ENCODE results near the gene IQSEC1. TPM values are rescaled to one million over a fixed set of nuclear protein-coding genes. Genes with fewer than 3 reads are reported as not detected.
A peak's percentile ranks its signal among the peaks of the same experiment; 100 is the strongest.

Gene IQSEC1
- polyA plus RNA-seq, 3 donors: 17.7 to 61.7 (median 30.3) TPM

DNA sequence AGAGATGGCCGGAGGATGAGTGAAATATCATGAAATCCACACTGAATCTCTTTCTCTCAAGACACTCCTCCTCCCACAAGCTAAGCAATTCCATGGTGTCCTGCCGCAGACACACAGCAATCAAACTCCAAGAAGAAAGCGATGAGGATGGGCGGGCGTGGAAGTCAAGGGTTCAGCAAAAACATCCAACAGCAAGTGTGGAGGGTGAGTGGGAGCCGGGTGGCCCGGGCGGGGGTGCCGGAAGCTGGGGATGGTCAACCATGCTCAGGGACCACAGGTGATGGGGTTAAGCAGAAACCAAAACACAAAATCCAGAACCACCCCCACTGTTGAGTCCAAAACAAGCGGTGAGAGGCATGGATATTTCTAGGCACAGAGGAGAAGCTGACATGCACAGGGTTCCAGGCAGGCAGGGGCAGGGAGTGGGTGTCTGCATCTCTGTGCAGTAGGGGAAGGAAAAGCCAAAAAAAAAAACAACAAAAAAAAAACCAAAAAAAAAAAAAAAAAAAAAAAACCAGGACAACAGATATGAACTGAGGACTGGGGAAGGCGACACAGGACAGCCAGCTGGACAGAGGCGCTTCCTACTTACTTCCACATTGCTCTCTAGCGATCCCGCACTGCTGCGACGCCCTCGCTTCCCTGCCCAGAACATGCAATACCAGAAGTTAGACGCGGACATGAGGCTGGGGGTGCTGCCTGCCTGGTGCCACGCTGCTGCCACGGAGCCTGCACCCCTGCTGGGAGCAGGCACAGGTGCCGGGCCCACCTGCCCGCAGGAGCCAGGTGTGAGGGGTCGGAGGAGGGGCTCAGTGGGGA lies 170.8 kb downstream of the IQSEC1 start:
- no peak overlapping the region for H3K9ac ChIP-seq (ENCODE audit: insufficient read depth, low read length, poor library complexity, severe bottlenecking)
- Mint-ChIP-seq H3K36me3 (peaks cover 82 to 97% of the 10 kb centered on the region in 2 donors), H3K4me3 (no peak overlapping the region), H3K4me1 (peaks cover 13% of the 10 kb centered on the region), H3K9me3 (no peaks in the 10 kb centered on the region), H3K27me3 (ENCODE audit: low read depth in 3 of 3) (peaks cover 0 to 2% (median 0%) of the 10 kb centered on the region in 3 donors), H3K27ac (peak overlapping the region in 1 of 7 donors; percentile 62)
- intact Hi-C loops (cut with micrococcal nuclease): no loop called here
- WGBS (ENCODE audit: insufficient coverage): 7% methylated on average over 11 of the region's 24 CpGs
- TF ChIP-seq, protein P1, sequence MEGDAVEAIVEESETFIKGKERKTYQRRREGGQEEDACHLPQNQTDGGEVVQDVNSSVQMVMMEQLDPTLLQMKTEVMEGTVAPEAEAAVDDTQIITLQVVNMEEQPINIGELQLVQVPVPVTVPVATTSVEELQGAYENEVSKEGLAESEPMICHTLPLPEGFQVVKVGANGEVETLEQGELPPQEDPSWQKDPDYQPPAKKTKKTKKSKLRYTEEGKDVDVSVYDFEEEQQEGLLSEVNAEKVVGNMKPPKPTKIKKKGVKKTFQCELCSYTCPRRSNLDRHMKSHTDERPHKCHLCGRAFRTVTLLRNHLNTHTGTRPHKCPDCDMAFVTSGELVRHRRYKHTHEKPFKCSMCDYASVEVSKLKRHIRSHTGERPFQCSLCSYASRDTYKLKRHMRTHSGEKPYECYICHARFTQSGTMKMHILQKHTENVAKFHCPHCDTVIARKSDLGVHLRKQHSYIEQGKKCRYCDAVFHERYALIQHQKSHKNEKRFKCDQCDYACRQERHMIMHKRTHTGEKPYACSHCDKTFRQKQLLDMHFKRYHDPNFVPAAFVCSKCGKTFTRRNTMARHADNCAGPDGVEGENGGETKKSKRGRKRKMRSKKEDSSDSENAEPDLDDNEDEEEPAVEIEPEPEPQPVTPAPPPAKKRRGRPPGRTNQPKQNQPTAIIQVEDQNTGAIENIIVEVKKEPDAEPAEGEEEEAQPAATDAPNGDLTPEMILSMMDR (IDR thresholded peaks at IDR 0.05): no peak
- H3K9me3 ChIP-seq (replicated peaks in 1 of 2; ENCODE audit: control insufficient read depth in 1 of 2, insufficient read depth in 1 of 2, low read length in 2 of 2): no peaks in the 10 kb centered on the region
- no peak overlapping the region for H3K27ac ChIP-seq (ENCODE audit: low read depth in 1 of 2, low read length in 2 of 2)
- H3K4me1 ChIP-seq (ENCODE audit: control insufficient read depth in 1 of 2, insufficient read depth in 2 of 2, low read length in 2 of 2): peaks cover 0 to 11% of the 10 kb centered on the region in 2 donors
- H3K36me3 ChIP-seq (replicated peaks in 1 of 2; ENCODE audit: control insufficient read depth in 1 of 2, insufficient read depth in 2 of 2, low read length in 2 of 2): peaks cover 87 to 100% of the 10 kb centered on the region in 2 donors
- DNase-seq: no peak
- peaks cover 100% of the 10 kb centered on the region for H4K20me1 ChIP-seq (ENCODE audit: insufficient read depth, low read length)
- no peaks in the 10 kb centered on the region for H3K79me2 ChIP-seq (ENCODE audit: insufficient read depth, low read length)
- no peaks in the 10 kb centered on the region for H3K27me3 ChIP-seq (ENCODE audit: control insufficient read depth in 2 of 2, insufficient read depth in 2 of 2, low read length in 2 of 2)
- no peak overlapping the region for H2AFZ ChIP-seq (ENCODE audit: insufficient read depth, low read depth, low read length, poor library complexity, severe bottlenecking)
- no peak overlapping the region for H3K4me3 ChIP-seq (replicated peaks in 1 of 3; ENCODE audit: low read depth in 2 of 3, low read length in 3 of 3)
- H3K4me2 ChIP-seq (replicated peaks; ENCODE audit: extremely low read depth, low read length, poor library complexity, severe bottlenecking): no peak overlapping the region

DNA sequence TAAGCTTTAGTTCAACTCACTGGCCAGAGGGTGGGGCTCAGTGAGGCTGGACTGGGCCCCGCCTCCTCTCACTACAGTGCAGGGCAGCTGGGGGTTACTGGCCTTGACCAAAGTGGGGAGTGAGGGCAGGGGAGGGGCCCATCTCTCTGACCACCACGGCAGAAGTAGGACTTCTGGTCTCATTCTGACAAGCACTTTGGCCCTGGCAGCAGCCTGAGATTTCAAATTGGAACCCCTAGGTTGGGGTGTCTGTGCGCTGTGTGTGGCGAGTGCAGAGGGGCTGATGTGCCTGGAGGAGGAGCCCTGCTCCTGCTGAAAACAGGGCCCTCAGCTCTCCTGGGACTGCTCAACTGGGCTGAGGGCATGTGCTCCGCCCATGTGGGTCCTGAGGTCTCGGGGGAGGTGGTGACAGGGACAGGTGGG lies 171.6 kb downstream of the IQSEC1 start:
- H4K20me1 ChIP-seq (ENCODE audit: insufficient read depth, low read length): peaks cover 100% of the 10 kb centered on the region
- no peaks in the 10 kb centered on the region for H3K79me2 ChIP-seq (ENCODE audit: insufficient read depth, low read length)
- Mint-ChIP-seq H3K4me3 (no peak overlapping the region), H3K27ac (peak overlapping the region in 1 of 7 donors; percentile 38), H3K36me3 (peaks cover 81 to 95% of the 10 kb centered on the region in 2 donors), H3K4me1 (peaks cover 18% of the 10 kb centered on the region), H3K27me3 (ENCODE audit: low read depth in 3 of 3) (peaks cover 0 to 2% (median 0%) of the 10 kb centered on the region in 3 donors), H3K9me3 (no peaks in the 10 kb centered on the region)
- no peak overlapping the region for H3K4me3 ChIP-seq (replicated peaks in 1 of 3; ENCODE audit: low read depth in 2 of 3, low read length in 3 of 3)
- intact Hi-C loops (cut with micrococcal nuclease): no loop called here
- 83% methylated on average over 2 of the region's 6 CpGs for WGBS (ENCODE audit: insufficient coverage)
- H3K9me3 ChIP-seq (replicated peaks in 1 of 2; ENCODE audit: control insufficient read depth in 1 of 2, insufficient read depth in 1 of 2, low read length in 2 of 2): no peaks in the 10 kb centered on the region
- H3K36me3 ChIP-seq (replicated peaks in 1 of 2; ENCODE audit: control insufficient read depth in 1 of 2, insufficient read depth in 2 of 2, low read length in 2 of 2): peaks cover 80 to 97% of the 10 kb centered on the region in 2 donors
- H3K4me1 ChIP-seq (ENCODE audit: control insufficient read depth in 1 of 2, insufficient read depth in 2 of 2, low read length in 2 of 2): peaks cover 0 to 11% of the 10 kb centered on the region in 2 donors
- no peak overlapping the region for H2AFZ ChIP-seq (ENCODE audit: insufficient read depth, low read depth, low read length, poor library complexity, severe bottlenecking)
- no peak overlapping the region for H3K27ac ChIP-seq (ENCODE audit: low read depth in 1 of 2, low read length in 2 of 2)
- no peak overlapping the region for H3K4me2 ChIP-seq (replicated peaks; ENCODE audit: extremely low read depth, low read length, poor library complexity, severe bottlenecking)
- no peaks in the 10 kb centered on the region for H3K27me3 ChIP-seq (ENCODE audit: control insufficient read depth in 2 of 2, insufficient read depth in 2 of 2, low read length in 2 of 2)
- H3K9ac ChIP-seq (ENCODE audit: insufficient read depth, low read length, poor library complexity, severe bottlenecking): no peak overlapping the region
- TF ChIP-seq, protein P1 (IDR thresholded peaks at IDR 0.05): no peak
- DNase-seq: no peak
